Right cardiac atrium (tissue), 5 donors: ENCODE results near the gene TRIM61. TPM values are rescaled to one million over a fixed set of nuclear protein-coding genes. Genes with fewer than 3 reads are reported as not detected.
"Not testable (repeated sequence)": the region's sequence is repeated elsewhere in the genome, so short reads cannot be mapped to it uniquely, and the experiment has no call there.

ENCODE experiments used
- ATAC-seq, 2 donors: fragments of 200-7000 bp; cut with Tn5 transposase; one replicate each; pipeline versions ENCODE4 v1.8.0 to v1.9.1; 2020; ENCODE audit warnings: moderate library complexity in 2 of 2, mild to moderate bottlenecking in 1 of 2
- DNase-seq, 3 donors: peaks; one replicate each; pipeline ENCODE4 v3.0.0-alpha.2; 2020
- H3K27ac ChIP-seq: one replicate; pipeline ENCODE4 v1.5.1; 2013; ENCODE audit warnings: mild to moderate bottlenecking, low read length, control low read depth, moderate library complexity
- H3K27me3 ChIP-seq: one replicate; pipeline ENCODE4 v1.6.1; 2013; ENCODE audit not compliant: control insufficient read depth, insufficient read depth
- H3K4me1 ChIP-seq: one replicate; pipeline ENCODE4 v1.6.1; 2013; ENCODE audit warnings: low read length; ENCODE audit not compliant: control insufficient read depth, insufficient read depth
- H3K4me3 ChIP-seq: one replicate; pipeline ENCODE4 v1.5.1; 2013; ENCODE audit warnings: low read length, control low read depth
- H3K9me3 ChIP-seq: one replicate; pipeline ENCODE4 v1.6.1; 2013; ENCODE audit warnings: low read length; ENCODE audit not compliant: control insufficient read depth
- WGBS: extraction: QIAGEN DNeasy Blood & Tissue Kit; methylation state at CpG from one replicate; pipeline ENCODE4 v1.1.7; 2013; 5-methylcytosine and 5-hydroxymethylcytosine counted together
- intact Hi-C, 4 donors: fragments of 100-400 bp; cut with DNase I; formaldehyde crosslinking; loops; one replicate each; pipeline versions ENCODE4 v1.11.0 to v1.14.0; 2022 to 2023
- polyA plus RNA-seq: library from polyadenylated mRNA; stranded (reverse); fragments of 200-250 nt; gene quantifications from one replicate; pipeline ENCODE4 v1.2.3, GENCODE V29; 2013
- total RNA-seq, 4 donors: library from RNA; stranded (reverse); fragmentation: NEBNext Ultra II Directional; extraction: Animal tissue kit (Norgen Biotek cat#: 25700); gene quantifications; one replicate each; pipeline ENCODE4 v1.2.1, GENCODE V29; 2021
- donor health status: healthy with polysubstance abuse.
- donor health status: DM: no; HTN: yes; CAD: no.
- donor health status: DM: no; HTN: no; CAD: no.
- donor health status: DM: no; HTN: yes; CAD: no; lungs with severe emphysema.
- donor health status: DM: yes; HTN: yes; CAD: no.

TRIM61 gene
- total and polyA plus RNA-seq, 5 donors = 2.3 to 4.2 (median 3.2) TPM

DNA sequence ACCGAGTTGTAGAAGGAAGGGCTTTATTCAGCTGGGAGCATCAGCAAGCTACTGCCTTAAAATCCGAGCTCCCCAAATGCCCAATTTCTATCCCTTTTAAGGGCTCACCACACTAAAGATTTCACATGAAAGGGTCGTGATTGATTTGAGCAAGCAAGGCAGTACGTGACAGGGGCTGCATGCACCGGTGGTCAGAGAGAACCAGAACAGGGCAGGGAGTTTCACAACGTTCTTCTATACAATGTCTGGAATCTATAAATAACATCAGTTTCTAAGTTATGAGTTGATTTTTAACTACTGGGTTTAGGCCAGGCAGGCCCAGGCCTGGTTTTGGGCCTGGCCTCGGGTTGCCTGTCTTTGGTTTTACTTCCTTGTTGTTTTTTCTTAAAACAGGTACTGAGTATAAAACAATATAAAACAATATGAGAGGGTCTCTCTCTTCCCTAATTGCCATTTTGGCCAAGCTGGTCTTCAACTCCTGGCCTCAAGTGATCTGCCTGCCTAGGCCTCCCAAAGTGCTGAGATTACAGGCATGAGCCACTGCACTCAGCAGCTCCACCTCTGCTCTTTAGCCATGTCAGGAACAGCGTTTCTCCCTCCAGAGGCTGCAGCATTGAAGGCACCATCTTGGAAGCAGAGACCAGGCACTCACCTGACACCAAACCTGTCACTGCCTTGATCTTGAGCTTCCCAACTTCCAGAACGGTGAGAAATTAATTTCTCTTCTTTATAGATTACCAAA, 41.4 kb downstream of the TRIM61 start:
- WGBS = 78% methylated on average over 9 of the region's 9 CpGs
- H3K9me3 ChIP-seq, H3K27ac ChIP-seq, H3K4me3 ChIP-seq, H3K4me1 ChIP-seq, DNase-seq, H3K27me3 ChIP-seq, intact Hi-C loops, ATAC-seq: not testable (repeated sequence)

DNA sequence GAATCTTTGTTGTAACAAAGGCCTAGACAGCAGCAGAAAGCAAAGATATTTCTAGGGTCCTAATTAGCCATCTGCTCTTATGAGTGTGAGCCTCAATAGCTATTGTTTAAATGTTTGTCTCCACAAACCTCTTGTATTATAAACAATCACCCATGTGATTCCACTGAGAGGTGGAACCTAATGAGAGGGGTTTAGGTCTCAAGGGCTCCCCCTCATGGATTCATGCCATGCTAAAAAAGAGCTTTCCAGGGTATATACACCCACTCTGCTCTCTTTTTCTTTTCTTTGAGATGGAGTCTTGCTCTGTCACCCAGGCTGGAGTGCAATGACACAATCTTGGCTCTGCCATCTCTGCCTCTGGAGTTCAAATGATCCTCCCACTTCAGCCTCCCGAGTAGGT, 42.1 kb downstream of the TRIM61 start:
- Histone ChIP-seq H3K27ac (no peak overlapping the region), H3K4me3 (no peak overlapping the region), H3K9me3 (no peaks in the 10 kb centered on the region), H3K4me1 (no peaks in the 10 kb centered on the region), H3K27me3 (no peaks in the 10 kb centered on the region)
- ATAC-seq = no peak
- intact Hi-C loops = no loop called here
- no peak for DNase-seq
- 51% methylated on average over 1 of the region's 1 CpG for WGBS

DNA sequence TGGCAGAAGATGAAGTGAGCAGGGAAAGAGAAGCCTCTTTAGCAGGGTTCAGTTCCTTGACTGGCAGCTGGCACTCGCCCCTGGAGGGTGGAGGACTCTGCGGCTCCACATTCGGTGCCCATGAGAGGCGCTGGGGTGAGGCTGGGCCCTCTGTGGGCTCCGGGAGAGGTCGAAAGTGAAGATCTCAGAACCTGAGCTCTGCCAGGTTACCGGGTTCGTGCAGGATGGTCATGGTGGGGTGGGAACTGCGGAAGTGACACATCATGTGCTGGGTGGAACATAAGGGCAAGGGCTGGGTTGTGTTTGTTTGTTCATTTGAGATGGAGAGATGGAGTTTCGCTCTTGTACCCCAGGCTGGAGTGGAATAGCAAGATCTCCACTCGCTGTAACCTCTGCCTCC, 44.2 kb downstream of the TRIM61 start:
- no peaks in the 10 kb centered on the region for H3K4me1 ChIP-seq
- no peak for DNase-seq
- intact Hi-C loops = no loop called here
- no peak for ATAC-seq
- 92% methylated on average over 11 of the region's 11 CpGs for WGBS
- no peak overlapping the region for H3K27ac ChIP-seq
- no peaks in the 10 kb centered on the region for H3K27me3 ChIP-seq
- H3K4me3 ChIP-seq = no peak overlapping the region
- no peaks in the 10 kb centered on the region for H3K9me3 ChIP-seq

DNA sequence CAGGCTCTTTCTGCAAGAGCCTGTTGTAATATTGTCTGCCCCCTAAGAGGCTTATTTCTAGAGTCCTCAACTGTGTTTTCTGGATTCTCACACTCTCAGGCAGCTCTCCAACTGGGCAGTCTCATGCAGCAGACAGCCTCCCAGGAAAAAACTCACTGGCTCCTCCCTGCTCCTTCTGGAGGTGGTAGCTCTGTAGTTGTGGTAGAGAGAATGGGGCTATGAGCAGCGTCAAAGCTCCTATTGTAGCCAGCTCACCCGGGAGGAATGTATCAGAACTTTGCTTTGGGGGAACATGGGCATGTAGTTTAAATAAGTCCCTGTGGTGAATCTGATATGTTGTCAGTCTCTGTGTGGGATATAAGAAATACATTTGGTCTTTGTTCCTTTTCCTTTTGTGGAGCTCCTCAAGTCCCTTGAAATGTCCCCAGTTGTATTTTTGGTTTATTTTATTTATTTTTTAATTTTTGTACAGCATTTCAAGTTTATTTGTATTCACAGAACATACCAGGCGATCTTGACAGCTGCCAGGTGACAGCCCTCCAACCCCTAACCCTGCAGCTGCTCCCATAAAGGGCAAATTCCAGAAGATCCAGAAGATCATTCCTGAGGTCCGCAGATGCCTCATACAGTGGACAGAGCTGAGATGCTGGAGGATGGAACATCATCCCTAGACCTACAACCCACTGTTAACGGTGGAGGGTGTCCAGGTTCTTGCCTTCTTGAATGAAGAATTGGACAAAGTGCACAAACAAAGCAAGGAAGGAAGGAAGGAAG, 45.7 kb downstream of the TRIM61 start:
- Histone ChIP-seq H3K9me3 (no peaks in the 10 kb centered on the region), H3K27me3 (no peaks in the 10 kb centered on the region), H3K4me3 (no peak overlapping the region), H3K4me1 (no peaks in the 10 kb centered on the region), H3K27ac (no peak overlapping the region)
- ATAC-seq (no peak), DNase-seq (no peak)
- WGBS = 79% methylated on average over 5 of the region's 5 CpGs
- intact Hi-C loops = no loop called here

DNA sequence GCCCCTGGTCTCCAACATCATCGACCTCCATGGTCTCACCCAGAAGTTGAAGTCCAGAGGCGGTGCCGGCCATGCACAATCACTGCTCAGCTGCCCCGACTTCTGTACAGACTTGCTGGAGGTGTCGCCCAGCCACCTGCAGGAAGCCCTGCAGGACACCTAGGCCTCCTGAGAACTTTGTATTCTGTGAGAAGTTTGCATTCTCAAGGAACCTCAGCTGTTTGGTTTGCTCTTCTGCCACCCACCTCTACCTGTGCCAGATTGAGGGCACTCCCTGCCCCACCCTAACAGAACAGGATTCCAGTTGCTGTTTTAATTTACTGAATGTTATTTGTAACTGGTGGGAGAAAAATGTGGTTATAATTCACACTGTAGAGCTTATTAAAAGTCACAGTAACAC, 46.8 kb downstream of the TRIM61 start:
- no peaks in the 10 kb centered on the region for H3K27me3 ChIP-seq
- no peak overlapping the region for H3K4me3 ChIP-seq
- WGBS = 92% methylated on average over 5 of the region's 5 CpGs
- intact Hi-C loops = no loop called here
- no peak overlapping the region for H3K27ac ChIP-seq
- no peaks in the 10 kb centered on the region for H3K9me3 ChIP-seq
- H3K4me1 ChIP-seq = no peaks in the 10 kb centered on the region
- no peak for ATAC-seq
- DNase-seq = no peak

DNA sequence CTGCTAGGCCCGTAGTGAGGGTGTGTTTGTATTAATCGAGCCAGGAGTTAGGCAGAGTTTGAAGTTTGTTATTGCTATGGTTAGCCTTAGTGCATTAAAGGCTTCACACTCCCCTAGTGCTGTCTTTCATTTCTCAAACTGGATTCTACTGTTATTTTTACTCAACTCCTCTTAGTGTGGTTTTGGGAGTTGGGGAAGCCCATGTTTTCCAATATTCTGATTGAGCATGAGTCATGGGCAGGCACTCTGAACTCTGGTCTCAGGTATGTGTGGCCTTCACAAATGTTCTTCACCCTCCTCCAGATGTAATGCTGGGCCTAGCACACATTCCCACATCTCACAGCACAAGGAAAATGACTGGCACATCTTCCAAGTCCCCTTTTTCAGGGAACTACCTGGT, 50.4 kb downstream of the TRIM61 start:
- H3K4me1 ChIP-seq, ATAC-seq, DNase-seq, H3K27me3 ChIP-seq, H3K9me3 ChIP-seq, H3K27ac ChIP-seq, intact Hi-C loops, H3K4me3 ChIP-seq: not testable (repeated sequence)
- WGBS = 81% methylated on average over 2 of the region's 2 CpGs

DNA sequence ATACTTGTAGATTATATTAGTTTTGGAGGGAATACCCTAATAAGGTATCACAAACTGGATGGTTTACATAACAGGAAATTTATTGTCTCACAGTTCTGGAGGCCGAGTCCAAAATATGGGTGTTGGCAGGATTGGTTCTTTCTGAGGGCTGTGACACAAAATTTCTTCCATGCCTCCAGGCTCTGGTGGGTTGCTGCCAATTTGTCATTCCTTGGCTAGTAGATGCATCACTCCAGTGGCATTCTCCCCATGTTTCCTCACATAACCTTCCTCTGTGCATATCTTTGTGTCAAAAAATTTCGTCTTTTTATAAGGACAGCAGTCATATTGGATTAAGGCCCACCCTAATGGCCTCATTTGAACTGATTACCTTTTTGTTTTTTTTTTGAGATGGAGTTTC, 51.2 kb downstream of the TRIM61 start:
- ATAC-seq = no peak
- Histone ChIP-seq H3K9me3 (no peaks in the 10 kb centered on the region), H3K4me1 (no peaks in the 10 kb centered on the region), H3K4me3 (no peak overlapping the region), H3K27me3 (no peaks in the 10 kb centered on the region), H3K27ac (no peak overlapping the region)
- intact Hi-C loops = no loop called here
- DNase-seq = no peak
- WGBS = 53% methylated on average over 2 of the region's 2 CpGs

DNA sequence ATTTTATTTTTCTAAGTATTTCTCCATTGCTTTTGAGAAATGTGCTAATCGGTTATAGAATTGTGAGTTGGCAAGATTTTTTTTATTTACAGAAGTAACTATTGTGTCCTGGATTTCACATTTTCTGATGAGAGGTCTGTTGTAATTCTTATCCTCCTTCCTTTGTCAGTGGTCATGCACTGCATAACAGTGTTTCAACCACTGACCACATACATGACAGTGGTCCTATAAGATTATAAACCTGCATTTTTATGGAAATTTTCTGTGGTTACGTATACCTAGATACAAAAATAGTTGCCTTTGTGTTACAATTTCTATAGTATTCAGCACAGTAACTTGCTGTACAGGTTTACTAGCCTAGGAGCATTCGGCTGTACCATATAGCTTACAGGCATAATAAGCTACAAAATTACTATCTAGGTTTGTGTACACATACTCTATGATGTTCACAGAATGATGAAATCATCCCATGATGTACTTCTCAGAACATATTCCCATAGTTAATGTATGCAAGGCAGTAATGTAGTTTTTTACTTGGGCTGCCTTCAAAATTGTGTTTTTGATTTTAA, 52.7 kb downstream of the TRIM61 start:
- Histone ChIP-seq H3K9me3 (no peaks in the 10 kb centered on the region), H3K4me3 (no peak overlapping the region), H3K4me1 (no peaks in the 10 kb centered on the region), H3K27ac (no peak overlapping the region), H3K27me3 (no peaks in the 10 kb centered on the region)
- intact Hi-C loops = no loop called here
- DNase-seq (no peak), ATAC-seq (no peak)
- 84% methylated on average over 3 of the region's 3 CpGs for whole genome bisulfite sequencing

DNA sequence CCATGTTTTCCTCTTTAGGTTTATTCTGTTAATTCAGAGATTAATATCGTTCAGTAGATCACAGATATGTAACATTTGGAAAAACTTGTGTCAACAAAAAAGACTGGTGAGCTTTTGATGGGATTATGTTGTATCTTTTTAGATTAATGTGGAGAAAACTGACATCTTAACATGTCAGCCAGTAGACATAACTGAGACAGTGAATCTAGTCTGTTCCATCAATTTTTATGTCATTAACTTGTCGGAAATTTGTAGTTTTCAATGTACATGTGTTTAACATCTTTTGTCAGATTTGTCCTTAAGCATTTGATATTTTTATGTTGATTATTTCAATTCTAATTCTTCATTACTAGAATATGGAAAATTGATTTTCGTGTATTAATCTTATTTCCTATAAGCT, 58.5 kb downstream of the TRIM61 start:
- H3K4me1 ChIP-seq = no peaks in the 10 kb centered on the region
- no peak overlapping the region for H3K27ac ChIP-seq
- no peaks in the 10 kb centered on the region for H3K9me3 ChIP-seq
- no peak for ATAC-seq
- DNase-seq = no peak
- intact Hi-C loops = no loop called here
- H3K27me3 ChIP-seq = no peaks in the 10 kb centered on the region
- H3K4me3 ChIP-seq = no peak overlapping the region
- WGBS = 68% methylated on average over 3 of the region's 3 CpGs
